ENCODE data around the gene ARL6IP4.

GRCh38 chr12:122947352-122947792 is 33.1 kb upstream of the ARL6IP4 start:
- TF ChIP-seq PHF8 (IDR thresholded peaks at IDR 0.05; ENCODE audit: borderline replicate concordance, low read depth): no peak
- no peak for TF ChIP-seq RCOR1 (IDR thresholded peaks at IDR 0.05; ENCODE audit: low read depth, low read length)
- TF ChIP-seq CTCF (IDR thresholded peaks at IDR 0.05): no peak
- no peak for TF ChIP-seq HOXA7 (CRISPR knock-in tag; IDR thresholded peaks at IDR 0.05)

All from A549 (cell line).